Measurements from ENCODE around the gene SARDH. TPM values are rescaled to one million over a fixed set of nuclear protein-coding genes. Genes with fewer than 3 reads are reported as not detected.

The SARDH gene
- total and polyA plus RNA-seq, 2 of the 13 experiments (the other 11 are each of a cell fraction or from before 2014, with no cell fraction given), result 11.6 to 34.9 TPM

DNA sequence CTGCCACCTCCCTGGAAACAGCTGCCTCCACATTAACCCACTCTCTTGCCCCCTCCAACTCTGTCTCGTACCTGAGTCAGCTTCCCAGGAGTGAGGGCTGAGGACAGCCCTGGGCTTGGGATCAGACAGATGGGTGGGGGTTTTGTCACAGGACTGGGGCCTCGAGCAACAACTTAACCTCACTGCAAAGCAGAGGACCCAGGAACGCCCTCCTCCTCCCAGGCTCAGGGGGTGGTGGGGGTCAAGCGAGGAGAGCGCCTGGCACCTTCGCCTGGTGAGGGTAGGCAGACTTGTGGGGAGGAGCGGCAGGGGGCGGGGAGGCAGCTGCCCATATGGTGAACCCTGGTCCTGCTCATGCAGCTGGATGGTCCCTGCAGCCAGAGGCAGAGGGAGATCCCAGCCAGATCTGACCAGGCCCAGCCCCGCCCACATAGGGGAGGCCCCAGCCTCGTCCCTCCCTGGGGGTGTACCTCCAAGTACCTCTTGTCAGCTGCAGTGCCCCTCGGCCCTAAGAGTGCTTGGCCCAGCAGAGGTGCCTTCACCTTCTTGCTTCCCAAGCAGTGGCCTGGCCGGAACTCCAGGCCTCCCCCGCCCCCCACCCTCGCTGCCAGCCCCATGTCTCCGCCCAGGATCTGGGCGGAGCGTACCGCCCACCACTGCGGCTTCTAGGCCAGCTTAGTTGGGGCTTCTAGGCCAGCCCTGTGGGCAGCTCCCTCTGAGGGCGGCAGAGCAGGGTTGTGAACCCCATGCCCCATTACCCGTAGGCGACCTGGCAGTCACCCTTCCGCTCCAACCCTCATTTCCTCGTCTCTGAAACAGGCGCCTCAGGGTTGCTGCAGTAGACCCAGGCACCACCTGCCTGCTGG is at the start of gene SARDH (continued):
- TF ChIP-seq ZNF589 (CRISPR knock-in tag; conservative IDR thresholded peaks at IDR 0.05) (no peak), SOX6 (IDR thresholded peaks at IDR 0.05) (no peak), SOX6 (CRISPR knock-in tag; IDR thresholded peaks at IDR 0.05) (peak; percentile 45; the same call in 1 of the 2 replicates), BRD4 (CRISPR knock-in tag; IDR thresholded peaks at IDR 0.05) (no peak), LCORL (IDR thresholded peaks at IDR 0.05) (no peak), LCORL (CRISPR knock-in tag; IDR thresholded peaks at IDR 0.05) (peak; percentile 64; the same call in 1 of the 2 replicates), MED13 (CRISPR knock-in tag; IDR thresholded peaks at IDR 0.05) (no peak), ZNF564 (CRISPR knock-in tag; IDR thresholded peaks at IDR 0.05) (no peak), ZNF616 (CRISPR knock-in tag; IDR thresholded peaks at IDR 0.05; ENCODE audit: low read depth) (no peak), ZNF432 (CRISPR knock-in tag; IDR thresholded peaks at IDR 0.05; ENCODE audit: borderline replicate concordance) (no peak), ZKSCAN8 (CRISPR knock-in tag; IDR thresholded peaks at IDR 0.05; ENCODE audit: borderline replicate concordance) (no peak), ZSCAN12 (CRISPR knock-in tag; IDR thresholded peaks at IDR 0.05) (no peak), NAIF1 (CRISPR knock-in tag; IDR thresholded peaks at IDR 0.05; ENCODE audit: borderline replicate concordance) (peak; percentile 58; the same call in 1 of the 2 replicates), ZNF33B (CRISPR knock-in tag; IDR thresholded peaks at IDR 0.05) (no peak), RELA (CRISPR knock-in tag; IDR thresholded peaks at IDR 0.05) (no peak; the same call in 1 of the 2 replicates), ZNF12 (CRISPR knock-in tag; IDR thresholded peaks at IDR 0.05) (0 out of 2 replicates have a peak, but pooled peaks have one; percentile 35), KLF12 (CRISPR knock-in tag; IDR thresholded peaks at IDR 0.05; ENCODE audit: borderline replicate concordance) (no peak), ZNF274 (CRISPR knock-in tag; IDR thresholded peaks at IDR 0.05) (no peak; the same call in 1 of the 2 replicates), ZC3H4 (CRISPR knock-in tag; IDR thresholded peaks at IDR 0.05; ENCODE audit: borderline replicate concordance) (no peak), DPF2 (CRISPR knock-in tag; IDR thresholded peaks at IDR 0.05; ENCODE audit: borderline replicate concordance, low read depth) (no peak), HNF4A (CRISPR knock-in tag; IDR thresholded peaks at IDR 0.05) (peak; percentile 68), ZNF615 (CRISPR knock-in tag; IDR thresholded peaks at IDR 0.05; ENCODE audit: borderline replicate concordance) (no peak), TRIM24 (CRISPR knock-in tag; IDR thresholded peaks at IDR 0.05) (no peak), BRCA1 (CRISPR knock-in tag; IDR thresholded peaks at IDR 0.05) (no peak), DMAP1 (CRISPR knock-in tag; IDR thresholded peaks at IDR 0.05) (peak; percentile 72)
- TF ChIP-seq, protein P1, sequence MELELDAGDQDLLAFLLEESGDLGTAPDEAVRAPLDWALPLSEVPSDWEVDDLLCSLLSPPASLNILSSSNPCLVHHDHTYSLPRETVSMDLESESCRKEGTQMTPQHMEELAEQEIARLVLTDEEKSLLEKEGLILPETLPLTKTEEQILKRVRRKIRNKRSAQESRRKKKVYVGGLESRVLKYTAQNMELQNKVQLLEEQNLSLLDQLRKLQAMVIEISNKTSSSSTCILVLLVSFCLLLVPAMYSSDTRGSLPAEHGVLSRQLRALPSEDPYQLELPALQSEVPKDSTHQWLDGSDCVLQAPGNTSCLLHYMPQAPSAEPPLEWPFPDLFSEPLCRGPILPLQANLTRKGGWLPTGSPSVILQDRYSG (CRISPR knock-in tag; IDR thresholded peaks at IDR 0.05), result no peak
- TF ChIP-seq, protein P2, sequence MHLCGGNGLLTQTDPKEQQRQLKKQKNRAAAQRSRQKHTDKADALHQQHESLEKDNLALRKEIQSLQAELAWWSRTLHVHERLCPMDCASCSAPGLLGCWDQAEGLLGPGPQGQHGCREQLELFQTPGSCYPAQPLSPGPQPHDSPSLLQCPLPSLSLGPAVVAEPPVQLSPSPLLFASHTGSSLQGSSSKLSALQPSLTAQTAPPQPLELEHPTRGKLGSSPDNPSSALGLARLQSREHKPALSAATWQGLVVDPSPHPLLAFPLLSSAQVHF (CRISPR knock-in tag; IDR thresholded peaks at IDR 0.05), result no peak
- TF ChIP-seq, protein P3, sequence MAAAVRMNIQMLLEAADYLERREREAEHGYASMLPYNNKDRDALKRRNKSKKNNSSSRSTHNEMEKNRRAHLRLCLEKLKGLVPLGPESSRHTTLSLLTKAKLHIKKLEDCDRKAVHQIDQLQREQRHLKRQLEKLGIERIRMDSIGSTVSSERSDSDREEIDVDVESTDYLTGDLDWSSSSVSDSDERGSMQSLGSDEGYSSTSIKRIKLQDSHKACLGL (CRISPR knock-in tag; IDR thresholded peaks at IDR 0.05), result peak; percentile 87
- TF ChIP-seq, protein P4, sequence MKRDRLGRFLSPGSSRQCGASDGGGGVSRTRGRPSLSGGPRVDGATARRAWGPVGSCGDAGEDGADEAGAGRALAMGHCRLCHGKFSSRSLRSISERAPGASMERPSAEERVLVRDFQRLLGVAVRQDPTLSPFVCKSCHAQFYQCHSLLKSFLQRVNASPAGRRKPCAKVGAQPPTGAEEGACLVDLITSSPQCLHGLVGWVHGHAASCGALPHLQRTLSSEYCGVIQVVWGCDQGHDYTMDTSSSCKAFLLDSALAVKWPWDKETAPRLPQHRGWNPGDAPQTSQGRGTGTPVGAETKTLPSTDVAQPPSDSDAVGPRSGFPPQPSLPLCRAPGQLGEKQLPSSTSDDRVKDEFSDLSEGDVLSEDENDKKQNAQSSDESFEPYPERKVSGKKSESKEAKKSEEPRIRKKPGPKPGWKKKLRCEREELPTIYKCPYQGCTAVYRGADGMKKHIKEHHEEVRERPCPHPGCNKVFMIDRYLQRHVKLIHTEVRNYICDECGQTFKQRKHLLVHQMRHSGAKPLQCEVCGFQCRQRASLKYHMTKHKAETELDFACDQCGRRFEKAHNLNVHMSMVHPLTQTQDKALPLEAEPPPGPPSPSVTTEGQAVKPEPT (CRISPR knock-in tag; IDR thresholded peaks at IDR 0.05; ENCODE audit: low read depth), result no peak
